WTC11 (cell line): ENCODE results near the gene SEMA3D. TPM values are rescaled to one million over a fixed set of nuclear protein-coding genes. Genes with fewer than 3 reads are reported as not detected.

Experiments
- ATAC-seq: fragments of 200-7000 bp; cut with Tn5 transposase; 2 replicates; pipeline ENCODE4 v1.10.0; 2021; ENCODE audit warnings: mild to moderate bottlenecking, moderate library complexity
- CTCF ChIA-PET: fragments of 300-600 bp; sonication (Branson Sonifier 250); formaldehyde crosslinking; loops from one replicate; lab custom pipeline; 2021; ENCODE audit warnings: antibody characterized with exemption; lab: Charles Lee
- POLR2A ChIA-PET: fragments of 350-600 bp; sonication (Branson Sonifier 250); formaldehyde crosslinking; loops from one replicate; lab custom pipeline; 2021; ENCODE audit warnings: antibody characterized with exemption; lab: Charles Lee
- DNase-seq: peaks from one replicate; pipeline ENCODE4 v3.0.0; 2021; ENCODE audit warnings: low spot score
- H3K27ac Mint-ChIP-seq: 2 replicates; pipeline ENCODE4 v1.8.0; 2021; ENCODE audit warnings: mixed read lengths
- H3K27me3 Mint-ChIP-seq: 2 replicates; pipeline ENCODE4 v1.8.0; 2021; ENCODE audit warnings: low read depth, mild to moderate bottlenecking, moderate library complexity, mixed read lengths
- H3K36me3 Mint-ChIP-seq: 2 replicates; pipeline ENCODE4 v1.8.0; 2021; ENCODE audit warnings: mixed read lengths
- H3K4me1 Mint-ChIP-seq: 2 replicates; pipeline ENCODE4 v1.8.0; 2022; ENCODE audit warnings: mixed read lengths
- H3K4me3 Mint-ChIP-seq: 2 replicates; pipeline ENCODE4 v1.8.0; 2021; ENCODE audit warnings: mild to moderate bottlenecking, moderate library complexity, mixed read lengths
- H3K9me3 Mint-ChIP-seq: 2 replicates; pipeline ENCODE4 v1.8.0; 2021; ENCODE audit warnings: mixed read lengths
- ERG ChIP-seq: fragments of 250-450 bp; sonication (Bioruptor Pico); IDR thresholded peaks from 2 replicates; pipeline ENCODE4 v1.8.0; 2021; ENCODE audit warnings: mild to moderate bottlenecking
- JAZF1 ChIP-seq: fragments of 250-450 bp; sonication (Bioruptor Pico); IDR thresholded peaks from 2 replicates; pipeline ENCODE4 v1.9.0; 2021; ENCODE audit warnings: moderate library complexity, mild to moderate bottlenecking, inconsistent platforms
- JUN ChIP-seq: sonication (generic); formaldehyde crosslinking; IDR thresholded peaks from 2 replicates; pipeline ENCODE4 v1.8.0; 2023; ENCODE audit warnings: mild to moderate bottlenecking, missing genetic modification reagents
- MXD4 ChIP-seq: fragments of 250-450 bp; sonication (Bioruptor Pico); IDR thresholded peaks from 2 replicates; pipeline ENCODE4 v1.8.0; 2021; ENCODE audit warnings: mild to moderate bottlenecking, moderate library complexity, borderline replicate concordance
- MYBL2 ChIP-seq: sonication (generic); formaldehyde crosslinking; IDR thresholded peaks from 2 replicates; pipeline ENCODE4 v1.8.1; 2023; ENCODE audit warnings: mild to moderate bottlenecking, moderate library complexity, missing genetic modification reagents
- NFATC4 ChIP-seq: fragments of 250-450 bp; sonication (Bioruptor Pico); IDR thresholded peaks from 2 replicates; pipeline ENCODE4 v1.9.0; 2021; ENCODE audit warnings: mild to moderate bottlenecking
- NR2C2 ChIP-seq: sonication (generic); formaldehyde crosslinking; IDR thresholded peaks from 2 replicates; pipeline ENCODE4 v1.8.0; 2022; ENCODE audit warnings: mild to moderate bottlenecking, missing genetic modification reagents
- NR3C1 ChIP-seq: sonication (generic); formaldehyde crosslinking; conservative IDR thresholded peaks from 2 replicates; pipeline ENCODE4 v1.8.1; 2023; ENCODE audit warnings: low read depth, mild to moderate bottlenecking, missing genetic modification reagents
- SP1 ChIP-seq: sonication (generic); formaldehyde crosslinking; conservative IDR thresholded peaks from 2 replicates; pipeline ENCODE4 v1.8.1; 2022; ENCODE audit warnings: missing genetic modification reagents
- TP53 ChIP-seq: sonication (generic); formaldehyde crosslinking; IDR thresholded peaks from 2 replicates; pipeline ENCODE4 v1.8.1; 2023; ENCODE audit warnings: mild to moderate bottlenecking, missing genetic modification reagents
- ZNF121 ChIP-seq: sonication (generic); formaldehyde crosslinking; IDR thresholded peaks from 2 replicates; pipeline ENCODE4 v1.8.0; 2023; ENCODE audit warnings: missing genetic modification reagents
- ZNF423 ChIP-seq: fragments of 250-450 bp; sonication (Bioruptor Pico); IDR thresholded peaks from 2 replicates; pipeline ENCODE4 v2.1.2; 2022; ENCODE audit warnings: mild to moderate bottlenecking, moderate library complexity
- ZNF671 ChIP-seq: fragments of 250-450 bp; sonication (Bioruptor Pico); IDR thresholded peaks from 2 replicates; pipeline ENCODE4 v1.8.0; 2021; ENCODE audit warnings: mild to moderate bottlenecking
- total RNA-seq: library from RNA; stranded (reverse); gene quantifications from 3 replicates; pipeline ENCODE4 v1.2.3, GENCODE V29; 2021
- TF ChIP-seq, protein P1 (sequence below): sonication (generic); formaldehyde crosslinking; IDR thresholded peaks from 2 replicates; pipeline ENCODE4 v1.8.0; 2022; ENCODE audit warnings: mild to moderate bottlenecking, missing genetic modification reagents
- TF ChIP-seq, protein P2 (sequence below): sonication (generic); formaldehyde crosslinking; IDR thresholded peaks from 2 replicates; pipeline ENCODE4 v1.8.0; 2022; ENCODE audit warnings: missing genetic modification reagents
- TF ChIP-seq, protein P3 (sequence below): sonication (generic); formaldehyde crosslinking; IDR thresholded peaks from 2 replicates; pipeline ENCODE4 v1.8.0; 2023; ENCODE audit warnings: missing genetic modification reagents, mild to moderate bottlenecking, borderline replicate concordance

SEMA3D gene
- total RNA-seq, 1 experiment from 2014 or later: 3.8 TPM

DNA sequence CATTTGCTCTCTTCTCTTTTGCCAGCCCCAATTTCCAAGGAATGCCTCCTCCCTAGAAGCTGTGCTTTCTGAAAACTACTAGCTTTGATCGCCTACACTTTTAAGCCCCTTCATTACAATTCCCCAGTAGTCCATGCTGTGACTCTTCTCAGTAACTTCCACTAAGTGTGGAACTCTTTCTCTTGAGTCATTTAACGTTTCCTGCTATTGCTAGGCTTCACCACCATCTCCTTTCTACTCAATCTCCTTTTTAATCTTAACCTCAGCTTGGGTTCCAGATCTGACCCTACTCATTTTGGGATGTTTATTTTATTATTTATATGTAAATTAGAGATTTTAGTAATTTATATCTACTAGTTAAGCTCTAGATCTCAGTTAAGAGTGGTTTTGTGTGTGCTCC is 14.4 kb upstream of the SEMA3D start:
- Mint-ChIP-seq H3K27me3 (no peaks in the 10 kb centered on the region), H3K9me3 (peaks cover 34% of the 10 kb centered on the region), H3K27ac (no peak overlapping the region), H3K4me1 (peaks cover 21% of the 10 kb centered on the region), H3K4me3 (no peak overlapping the region), H3K36me3 (peaks cover 30% of the 10 kb centered on the region)
- POLR2A ChIA-PET: no interaction called here
- DNase-seq (no peak), ATAC-seq (no peak)
- CTCF ChIA-PET: no interaction called here
- no peak for TF ChIP-seq JAZF1 (CRISPR knock-in tag)
- TF ChIP-seq, protein P1, sequence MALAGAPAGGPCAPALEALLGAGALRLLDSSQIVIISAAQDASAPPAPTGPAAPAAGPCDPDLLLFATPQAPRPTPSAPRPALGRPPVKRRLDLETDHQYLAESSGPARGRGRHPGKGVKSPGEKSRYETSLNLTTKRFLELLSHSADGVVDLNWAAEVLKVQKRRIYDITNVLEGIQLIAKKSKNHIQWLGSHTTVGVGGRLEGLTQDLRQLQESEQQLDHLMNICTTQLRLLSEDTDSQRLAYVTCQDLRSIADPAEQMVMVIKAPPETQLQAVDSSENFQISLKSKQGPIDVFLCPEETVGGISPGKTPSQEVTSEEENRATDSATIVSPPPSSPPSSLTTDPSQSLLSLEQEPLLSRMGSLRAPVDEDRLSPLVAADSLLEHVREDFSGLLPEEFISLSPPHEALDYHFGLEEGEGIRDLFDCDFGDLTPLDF (CRISPR knock-in tag): no peak
- no peak for TF ChIP-seq ZNF121
- TF ChIP-seq MYBL2 (CRISPR knock-in tag): no peak
- no peak for TF ChIP-seq NFATC4 (CRISPR knock-in tag)
- TF ChIP-seq TP53 (CRISPR knock-in tag): no peak
- no peak for TF ChIP-seq MXD4 (CRISPR knock-in tag)
- TF ChIP-seq ERG: no peak

DNA sequence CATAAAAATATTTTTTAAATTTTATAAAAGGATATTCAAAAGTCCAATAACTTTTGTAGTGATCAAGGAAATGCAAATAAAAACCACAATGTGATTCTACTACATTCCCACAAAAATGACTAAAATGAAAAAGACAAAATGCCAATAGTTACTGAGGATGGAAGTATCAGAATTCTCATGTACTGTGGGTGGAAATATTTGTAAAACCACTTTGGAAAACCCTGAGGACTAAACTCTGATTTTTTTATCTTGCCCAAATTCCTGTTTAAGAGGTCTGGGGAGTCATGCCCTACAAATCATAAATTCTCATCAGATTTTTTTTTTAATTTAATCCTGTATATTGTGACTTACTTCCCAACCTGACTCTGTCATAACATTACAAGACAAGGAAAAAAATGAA is 9.8 kb upstream of the SEMA3D start:
- ChIA-PET POLR2A (no interaction called here), CTCF (interaction anchor here (1.4 to 1.7 kb wide), 2 partner anchors 11 to 155 kb away, joined by 3 to 8 read pairs; partner anchors contain the start of gene SEMA3D)
- DNase-seq: no peak
- Mint-ChIP-seq H3K36me3 (peaks cover 20% of the 10 kb centered on the region), H3K9me3 (peaks cover 24% of the 10 kb centered on the region), H3K27ac (no peak overlapping the region), H3K4me3 (no peak overlapping the region), H3K4me1 (peaks cover 42% of the 10 kb centered on the region), H3K27me3 (no peaks in the 10 kb centered on the region)
- ATAC-seq: no peak
- TF ChIP-seq ZNF423 (no peak), NR3C1 (CRISPR knock-in tag) (no peak), NR2C2 (CRISPR knock-in tag) (no peak), SP1 (no peak), JUN (no peak), ZNF671 (CRISPR knock-in tag) (no peak)
- TF ChIP-seq, protein P2, sequence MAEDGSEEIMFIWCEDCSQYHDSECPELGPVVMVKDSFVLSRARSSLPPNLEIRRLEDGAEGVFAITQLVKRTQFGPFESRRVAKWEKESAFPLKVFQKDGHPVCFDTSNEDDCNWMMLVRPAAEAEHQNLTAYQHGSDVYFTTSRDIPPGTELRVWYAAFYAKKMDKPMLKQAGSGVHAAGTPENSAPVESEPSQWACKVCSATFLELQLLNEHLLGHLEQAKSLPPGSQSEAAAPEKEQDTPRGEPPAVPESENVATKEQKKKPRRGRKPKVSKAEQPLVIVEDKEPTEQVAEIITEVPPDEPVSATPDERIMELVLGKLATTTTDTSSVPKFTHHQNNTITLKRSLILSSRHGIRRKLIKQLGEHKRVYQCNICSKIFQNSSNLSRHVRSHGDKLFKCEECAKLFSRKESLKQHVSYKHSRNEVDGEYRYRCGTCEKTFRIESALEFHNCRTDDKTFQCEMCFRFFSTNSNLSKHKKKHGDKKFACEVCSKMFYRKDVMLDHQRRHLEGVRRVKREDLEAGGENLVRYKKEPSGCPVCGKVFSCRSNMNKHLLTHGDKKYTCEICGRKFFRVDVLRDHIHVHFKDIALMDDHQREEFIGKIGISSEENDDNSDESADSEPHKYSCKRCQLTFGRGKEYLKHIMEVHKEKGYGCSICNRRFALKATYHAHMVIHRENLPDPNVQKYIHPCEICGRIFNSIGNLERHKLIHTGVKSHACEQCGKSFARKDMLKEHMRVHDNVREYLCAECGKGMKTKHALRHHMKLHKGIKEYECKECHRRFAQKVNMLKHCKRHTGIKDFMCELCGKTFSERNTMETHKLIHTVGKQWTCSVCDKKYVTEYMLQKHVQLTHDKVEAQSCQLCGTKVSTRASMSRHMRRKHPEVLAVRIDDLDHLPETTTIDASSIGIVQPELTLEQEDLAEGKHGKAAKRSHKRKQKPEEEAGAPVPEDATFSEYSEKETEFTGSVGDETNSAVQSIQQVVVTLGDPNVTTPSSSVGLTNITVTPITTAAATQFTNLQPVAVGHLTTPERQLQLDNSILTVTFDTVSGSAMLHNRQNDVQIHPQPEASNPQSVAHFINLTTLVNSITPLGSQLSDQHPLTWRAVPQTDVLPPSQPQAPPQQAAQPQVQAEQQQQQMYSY (CRISPR knock-in tag): no peak
- TF ChIP-seq, protein P3, sequence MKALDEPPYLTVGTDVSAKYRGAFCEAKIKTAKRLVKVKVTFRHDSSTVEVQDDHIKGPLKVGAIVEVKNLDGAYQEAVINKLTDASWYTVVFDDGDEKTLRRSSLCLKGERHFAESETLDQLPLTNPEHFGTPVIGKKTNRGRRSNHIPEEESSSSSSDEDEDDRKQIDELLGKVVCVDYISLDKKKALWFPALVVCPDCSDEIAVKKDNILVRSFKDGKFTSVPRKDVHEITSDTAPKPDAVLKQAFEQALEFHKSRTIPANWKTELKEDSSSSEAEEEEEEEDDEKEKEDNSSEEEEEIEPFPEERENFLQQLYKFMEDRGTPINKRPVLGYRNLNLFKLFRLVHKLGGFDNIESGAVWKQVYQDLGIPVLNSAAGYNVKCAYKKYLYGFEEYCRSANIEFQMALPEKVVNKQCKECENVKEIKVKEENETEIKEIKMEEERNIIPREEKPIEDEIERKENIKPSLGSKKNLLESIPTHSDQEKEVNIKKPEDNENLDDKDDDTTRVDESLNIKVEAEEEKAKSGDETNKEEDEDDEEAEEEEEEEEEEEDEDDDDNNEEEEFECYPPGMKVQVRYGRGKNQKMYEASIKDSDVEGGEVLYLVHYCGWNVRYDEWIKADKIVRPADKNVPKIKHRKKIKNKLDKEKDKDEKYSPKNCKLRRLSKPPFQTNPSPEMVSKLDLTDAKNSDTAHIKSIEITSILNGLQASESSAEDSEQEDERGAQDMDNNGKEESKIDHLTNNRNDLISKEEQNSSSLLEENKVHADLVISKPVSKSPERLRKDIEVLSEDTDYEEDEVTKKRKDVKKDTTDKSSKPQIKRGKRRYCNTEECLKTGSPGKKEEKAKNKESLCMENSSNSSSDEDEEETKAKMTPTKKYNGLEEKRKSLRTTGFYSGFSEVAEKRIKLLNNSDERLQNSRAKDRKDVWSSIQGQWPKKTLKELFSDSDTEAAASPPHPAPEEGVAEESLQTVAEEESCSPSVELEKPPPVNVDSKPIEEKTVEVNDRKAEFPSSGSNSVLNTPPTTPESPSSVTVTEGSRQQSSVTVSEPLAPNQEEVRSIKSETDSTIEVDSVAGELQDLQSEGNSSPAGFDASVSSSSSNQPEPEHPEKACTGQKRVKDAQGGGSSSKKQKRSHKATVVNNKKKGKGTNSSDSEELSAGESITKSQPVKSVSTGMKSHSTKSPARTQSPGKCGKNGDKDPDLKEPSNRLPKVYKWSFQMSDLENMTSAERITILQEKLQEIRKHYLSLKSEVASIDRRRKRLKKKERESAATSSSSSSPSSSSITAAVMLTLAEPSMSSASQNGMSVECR (CRISPR knock-in tag): no peak
